A673 (cell line): Measurements from ENCODE around the gene GRIK4. TPM values are rescaled to one million over a fixed set of nuclear protein-coding genes. Genes with fewer than 3 reads are reported as not detected.

Source experiments
- BruUV-seq: library from RNA; stranded (reverse); fragments of 400-500 nt; replicated peaks from 2 replicates; lab custom pipeline; 2021; lab: Mats Ljungman, UMichigan
- CTCF ChIA-PET: fragments of 300-600 bp; sonication (Branson Sonifier 250); formaldehyde crosslinking; loops from one replicate; lab custom pipeline; 2022; ENCODE audit warnings: antibody characterized with exemption; lab: Charles Lee
- POLR2A ChIA-PET: fragments of 300-600 bp; sonication (Branson Sonifier 250); formaldehyde crosslinking; loops from one replicate; lab custom pipeline; 2022; ENCODE audit warnings: antibody characterized with exemption; ENCODE audit not compliant: low non-redundant PET; lab: Charles Lee
- DNase-seq: peaks from one replicate; pipeline ENCODE4 v3.0.0-alpha.2; 2015; ENCODE audit warnings: low spot score
- H3K27ac ChIP-seq: fragments of 200-600 bp; sonication (generic); 2 replicates; pipeline ENCODE4 v1.5.1; 2016; ENCODE audit warnings: mixed run types, low read depth, mild to moderate bottlenecking, mixed read lengths, antibody characterized with exemption, low read length; ENCODE audit not compliant: poor library complexity, severe bottlenecking
- H3K27me3 ChIP-seq: fragments of 200-600 bp; sonication (generic); replicated peaks from 2 replicates; pipeline ENCODE4 v1.6.1; 2017; ENCODE audit warnings: mixed run types, low read depth, mild to moderate bottlenecking, mixed read lengths, antibody characterized with exemption, low read length; ENCODE audit not compliant: insufficient read depth, poor library complexity
- H3K36me3 ChIP-seq: fragments of 200-600 bp; sonication (generic); 2 replicates; pipeline ENCODE4 v1.6.1; 2016; ENCODE audit warnings: mixed run types, mild to moderate bottlenecking, mixed read lengths, antibody characterized with exemption, low read length; ENCODE audit not compliant: insufficient read depth, poor library complexity, severe bottlenecking
- H3K4me1 ChIP-seq: fragments of 200-600 bp; sonication (generic); 2 replicates; pipeline ENCODE4 v1.6.1; 2017; ENCODE audit warnings: mixed run types, mild to moderate bottlenecking, mixed read lengths, antibody characterized with exemption, low read length; ENCODE audit not compliant: insufficient read depth, poor library complexity, severe bottlenecking
- H3K4me3 ChIP-seq: fragments of 200-600 bp; sonication (generic); 2 replicates; pipeline ENCODE4 v1.5.1; 2016; ENCODE audit warnings: low read depth, mixed run types, mild to moderate bottlenecking, mixed read lengths, low read length; ENCODE audit not compliant: poor library complexity, severe bottlenecking
- H3K9me3 ChIP-seq: fragments of 200-600 bp; sonication (generic); 2 replicates; pipeline ENCODE4 v1.6.1; 2016; ENCODE audit warnings: mixed run types, low read depth, mild to moderate bottlenecking, mixed read lengths, antibody characterized with exemption, low read length; ENCODE audit not compliant: poor library complexity, severe bottlenecking
- EZH2 ChIP-seq: fragments of 200-600 bp; sonication (generic); IDR thresholded peaks from 2 replicates; pipeline ENCODE4 v1.6.1; 2017; ENCODE audit warnings: borderline replicate concordance, low read depth, mild to moderate bottlenecking, mixed read lengths, antibody characterized with exemption, low read length; ENCODE audit not compliant: poor library complexity, severe bottlenecking
- intact Hi-C: fragments of 100-400 bp; cut with micrococcal nuclease; formaldehyde crosslinking; loops from one replicate; pipeline ENCODE4 v1.10.0; 2022; ENCODE audit not compliant: unreplicated experiment
- total RNA-seq: library from RNA; stranded (reverse); gene quantifications from 2 replicates; pipeline ENCODE4 v1.2.3, GENCODE V29; 2021
- TF ChIP-seq, protein P1 (sequence below): fragments of 300-800, 200-600 bp; sonication (generic); conservative IDR thresholded peaks from 2 replicates; pipeline ENCODE4 v1.5.1; 2017; ENCODE audit warnings: low read depth, mild to moderate bottlenecking, antibody characterized with exemption, low read length, moderate library complexity, mixed read lengths

GRIK4 gene
- total RNA-seq, 1 experiment from 2014 or later = not detected

GRCh38 chr11:120906766-120907165 is 395.2 kb downstream of the GRIK4 start:
- CTCF ChIA-PET = no interaction called here
- Histone ChIP-seq H3K27me3 (peaks cover 15% of the 10 kb centered on the region), H3K4me3 (no peak overlapping the region), H3K27ac (no peak overlapping the region), H3K9me3 (no peaks in the 10 kb centered on the region), H3K4me1 (no peaks in the 10 kb centered on the region), H3K36me3 (no peaks in the 10 kb centered on the region)
- no TSS peak for BruUV-seq
- no peak for TF ChIP-seq EZH2
- TF ChIP-seq, protein P1, sequence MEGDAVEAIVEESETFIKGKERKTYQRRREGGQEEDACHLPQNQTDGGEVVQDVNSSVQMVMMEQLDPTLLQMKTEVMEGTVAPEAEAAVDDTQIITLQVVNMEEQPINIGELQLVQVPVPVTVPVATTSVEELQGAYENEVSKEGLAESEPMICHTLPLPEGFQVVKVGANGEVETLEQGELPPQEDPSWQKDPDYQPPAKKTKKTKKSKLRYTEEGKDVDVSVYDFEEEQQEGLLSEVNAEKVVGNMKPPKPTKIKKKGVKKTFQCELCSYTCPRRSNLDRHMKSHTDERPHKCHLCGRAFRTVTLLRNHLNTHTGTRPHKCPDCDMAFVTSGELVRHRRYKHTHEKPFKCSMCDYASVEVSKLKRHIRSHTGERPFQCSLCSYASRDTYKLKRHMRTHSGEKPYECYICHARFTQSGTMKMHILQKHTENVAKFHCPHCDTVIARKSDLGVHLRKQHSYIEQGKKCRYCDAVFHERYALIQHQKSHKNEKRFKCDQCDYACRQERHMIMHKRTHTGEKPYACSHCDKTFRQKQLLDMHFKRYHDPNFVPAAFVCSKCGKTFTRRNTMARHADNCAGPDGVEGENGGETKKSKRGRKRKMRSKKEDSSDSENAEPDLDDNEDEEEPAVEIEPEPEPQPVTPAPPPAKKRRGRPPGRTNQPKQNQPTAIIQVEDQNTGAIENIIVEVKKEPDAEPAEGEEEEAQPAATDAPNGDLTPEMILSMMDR = no peak
- POLR2A ChIA-PET = no interaction called here
- DNase-seq = no peak
- intact Hi-C loops = no loop called here

GRCh38 chr11:120907971-120908370 is 396.4 kb downstream of the GRIK4 start:
- Histone ChIP-seq H3K27ac (no peak overlapping the region), H3K9me3 (no peaks in the 10 kb centered on the region), H3K4me1 (no peaks in the 10 kb centered on the region), H3K4me3 (no peak overlapping the region), H3K27me3 (peaks cover 8% of the 10 kb centered on the region), H3K36me3 (no peaks in the 10 kb centered on the region)
- DNase-seq = no peak
- CTCF ChIA-PET = no interaction called here
- intact Hi-C loops = no loop called here
- TF ChIP-seq, protein P1 = no peak
- no peak for TF ChIP-seq EZH2
- BruUV-seq = no TSS peak
- POLR2A ChIA-PET = interaction anchor here (0.6 kb wide), 1 partner anchor 279 kb away, joined by 3 read pairs; no protein-coding TSS in a partner anchor

- CTCF ChIA-PET = no interaction called here
- intact Hi-C loops = no loop called here
- DNase-seq = no peak
- H3K4me1 ChIP-seq = no peaks in the 10 kb centered on the region
- POLR2A ChIA-PET = interaction anchor here (0.6 kb wide), 1 partner anchor 278 kb away, joined by 3 read pairs; no protein-coding TSS in a partner anchor
- no peaks in the 10 kb centered on the region for H3K9me3 ChIP-seq
- H3K36me3 ChIP-seq = no peaks in the 10 kb centered on the region
- no peak overlapping the region for H3K27ac ChIP-seq
- no peak overlapping the region for H3K4me3 ChIP-seq
- peaks cover 8% of the 10 kb centered on the region for H3K27me3 ChIP-seq
- TF ChIP-seq, protein P1 = no peak
- TF ChIP-seq EZH2 = no peak
- no TSS peak for BruUV-seq
Observed at GRCh38 chr11:120908461-120909181, 397.1 kb downstream of the GRIK4 start.
